DND-41 (cell line): ENCODE data around the gene NPPB.

Experiments used
- ATAC-seq: fragments of 200-7000 bp; cut with Tn5 transposase; 3 replicates; pipeline ENCODE4 v1.9.1; 2021; ENCODE audit warnings: low read depth; ENCODE audit not compliant: insufficient read depth
- DNase-seq: peaks from one replicate; pipeline ENCODE4 v3.0.0-alpha.2; 2020
- H2AFZ ChIP-seq: 2 replicates; pipeline ENCODE4 v1.6.0; 2012; ENCODE audit warnings: low read depth, low read length
- H3K27ac ChIP-seq: 2 replicates; pipeline ENCODE4 v1.5.1; 2012; ENCODE audit warnings: low read length, inconsistent platforms
- H3K27me3 ChIP-seq: fragments of 200-600 bp; sonication (generic); 2 replicates; pipeline ENCODE4 v1.6.0; 2012; ENCODE audit warnings: low read length, mild to moderate bottlenecking, inconsistent platforms; ENCODE audit not compliant: insufficient read depth, poor library complexity
- H3K36me3 ChIP-seq: 2 replicates; pipeline ENCODE4 v1.5.1; 2012; ENCODE audit warnings: low read length, inconsistent platforms; ENCODE audit not compliant: insufficient read depth
- H3K4me1 ChIP-seq: 2 replicates; pipeline ENCODE4 v1.5.1; 2012; ENCODE audit warnings: mild to moderate bottlenecking, low read length; ENCODE audit not compliant: insufficient read depth
- H3K4me2 ChIP-seq: 2 replicates; pipeline ENCODE4 v1.6.0; 2012; ENCODE audit warnings: mild to moderate bottlenecking, moderate library complexity, low read length, inconsistent platforms; ENCODE audit not compliant: insufficient read depth
- H3K4me3 ChIP-seq, 2 experiments: fragments of 200-600 bp in 1 of 2; shearing (Covaris generic) in 1 of 2; 2 replicates each; pipeline ENCODE4 v1.5.1; 2012 to 2016; ENCODE audit warnings: inconsistent platforms in 2 of 2, low read length in 2 of 2, mild to moderate bottlenecking in 2 of 2, low read depth in 1 of 2, moderate library complexity in 1 of 2
- H3K79me2 ChIP-seq: 2 replicates; pipeline ENCODE4 v1.6.0; 2012; ENCODE audit warnings: low read length, inconsistent platforms; ENCODE audit not compliant: insufficient read depth
- H3K9ac ChIP-seq: 2 replicates; pipeline ENCODE4 v1.6.0; 2012; ENCODE audit warnings: low read depth, mild to moderate bottlenecking, inconsistent platforms, low read length, moderate library complexity
- H3K9me3 ChIP-seq: 2 replicates; pipeline ENCODE4 v1.5.1; 2012; ENCODE audit warnings: low read length, moderate library complexity, mild to moderate bottlenecking, inconsistent platforms; ENCODE audit not compliant: insufficient read depth, severe bottlenecking
- H4K20me1 ChIP-seq: 2 replicates; pipeline ENCODE4 v1.6.0; 2012; ENCODE audit warnings: low read length; ENCODE audit not compliant: insufficient read depth
- CTCF ChIP-seq: IDR thresholded peaks from 2 replicates; pipeline ENCODE4 v1.5.1; 2012; ENCODE audit warnings: borderline replicate concordance, low read length, moderate library complexity, mild to moderate bottlenecking; ENCODE audit not compliant: poor library complexity, severe bottlenecking; ENCODE audit errors: extremely low read depth
- EZH2 ChIP-seq: IDR thresholded peaks from 3 replicates; pipeline ENCODE4 v1.6.1; 2012; ENCODE audit warnings: borderline replicate concordance, low read depth, mild to moderate bottlenecking, moderate library complexity, low read length, inconsistent platforms; ENCODE audit not compliant: severe bottlenecking

The NPPB gene

GRCh38 chr1:11891433-11892186, 32.9 kb upstream of the NPPB start:
- H4K20me1 ChIP-seq, result no peaks in the 10 kb centered on the region; the same call in 1 of the 2 replicates
- no peak overlapping the region for H3K27ac ChIP-seq
- no peaks in the 10 kb centered on the region for H3K4me1 ChIP-seq
- H3K27me3 ChIP-seq, result peaks cover 5% of the 10 kb centered on the region
- H3K9me3 ChIP-seq, result no peaks in the 10 kb centered on the region
- H3K9ac ChIP-seq, result no peak overlapping the region
- TF ChIP-seq EZH2, result no peak
- no peak for TF ChIP-seq CTCF
- no peak overlapping the region for H3K4me3 ChIP-seq
- no peak overlapping the region for H2AFZ ChIP-seq
- no peaks in the 10 kb centered on the region for H3K36me3 ChIP-seq
- H3K79me2 ChIP-seq, result no peaks in the 10 kb centered on the region
- ATAC-seq (no peak), DNase-seq (no peak)
- H3K4me2 ChIP-seq, result no peak overlapping the region

- Histone ChIP-seq H3K27ac (no peak overlapping the region), H3K4me2 (no peak overlapping the region), H2AFZ (no peak overlapping the region), H3K27me3 (peaks cover 5% of the 10 kb centered on the region), H3K79me2 (no peaks in the 10 kb centered on the region), H3K4me1 (no peaks in the 10 kb centered on the region), H3K9ac (no peak overlapping the region), H4K20me1 (no peaks in the 10 kb centered on the region; the same call in 1 of the 2 replicates), H3K4me3 (no peak overlapping the region), H3K36me3 (no peaks in the 10 kb centered on the region), H3K9me3 (no peaks in the 10 kb centered on the region)
- no peak for TF ChIP-seq CTCF
- no peak for TF ChIP-seq EZH2
- DNase-seq, result no peak
- ATAC-seq, result no peak
Observed at GRCh38 chr1:11888877-11889208, 30.1 kb upstream of the NPPB start.

- TF ChIP-seq EZH2 (no peak), CTCF (no peak)
- H3K27me3 ChIP-seq, result peaks cover 2% of the 10 kb centered on the region
- H2AFZ ChIP-seq, result no peak overlapping the region
- H3K4me2 ChIP-seq, result no peak overlapping the region
- H4K20me1 ChIP-seq, result peaks cover 1% of the 10 kb centered on the region; the same call in 1 of the 2 replicates
- no peaks in the 10 kb centered on the region for H3K36me3 ChIP-seq
- no peaks in the 10 kb centered on the region for H3K4me1 ChIP-seq
- no peak overlapping the region for H3K4me3 ChIP-seq
- no peaks in the 10 kb centered on the region for H3K9me3 ChIP-seq
- no peak overlapping the region for H3K27ac ChIP-seq
- ATAC-seq (no peak), DNase-seq (no peak)
- H3K9ac ChIP-seq, result no peak overlapping the region
- no peaks in the 10 kb centered on the region for H3K79me2 ChIP-seq
Observed at GRCh38 chr1:11888206-11888876, 29.6 kb upstream of the NPPB start.
